OCI-LY1 (cell line): ENCODE data around the gene ELMO3.

ENCODE experiments used
- H2AFZ ChIP-seq: fragments of 200-600 bp; sonication (generic), shearing (Covaris generic); 2 replicates; pipeline ENCODE4 v1.6.0; 2014; ENCODE audit warnings: antibody characterized with exemption, mild to moderate bottlenecking, low read length
- H3F3A ChIP-seq: fragments of 200-600 bp; sonication (generic), shearing (Covaris generic); 2 replicates; pipeline ENCODE4 v1.6.0; 2014; ENCODE audit warnings: mild to moderate bottlenecking, antibody characterized with exemption, low read length, moderate library complexity; ENCODE audit not compliant: insufficient read depth
- H3K27ac ChIP-seq: fragments of 200-600 bp; sonication (generic); 2 replicates; pipeline ENCODE4 v1.5.1; 2014; ENCODE audit warnings: low read length, mixed run types, mild to moderate bottlenecking, low read depth; ENCODE audit not compliant: poor library complexity, severe bottlenecking
- H3K27me3 ChIP-seq: fragments of 200-600 bp; sonication (generic); 2 replicates; pipeline ENCODE4 v1.6.0; 2014; ENCODE audit warnings: antibody characterized with exemption, mild to moderate bottlenecking, low read length, moderate library complexity; ENCODE audit not compliant: insufficient read depth
- H3K36me3 ChIP-seq: fragments of 200-600 bp; sonication (generic); 2 replicates; pipeline ENCODE4 v1.6.1; 2014; ENCODE audit warnings: mild to moderate bottlenecking, antibody characterized with exemption, low read length, moderate library complexity, mixed read lengths; ENCODE audit not compliant: insufficient read depth
- H3K4me1 ChIP-seq: fragments of 200-600 bp; sonication (generic); 2 replicates; pipeline ENCODE4 v1.5.1; 2014; ENCODE audit warnings: mild to moderate bottlenecking, low read length, moderate library complexity; ENCODE audit not compliant: insufficient read depth, severe bottlenecking
- H3K4me2 ChIP-seq: fragments of 200-600 bp; sonication (generic), shearing (Covaris generic); 2 replicates; pipeline ENCODE4 v1.6.1; 2014; ENCODE audit warnings: low read length
- H3K4me3 ChIP-seq: fragments of 200-600 bp; sonication (generic); 2 replicates; pipeline ENCODE4 v1.5.1; 2014; ENCODE audit warnings: low read length, low read depth, mild to moderate bottlenecking, mixed read lengths; ENCODE audit not compliant: poor library complexity, severe bottlenecking
- H3K79me2 ChIP-seq: fragments of 200-600 bp; shearing (Covaris generic); 2 replicates; pipeline ENCODE4 v1.6.1; 2016; ENCODE audit warnings: mixed run types, low read length, mixed read lengths; ENCODE audit not compliant: insufficient read depth
- H3K9ac ChIP-seq: fragments of 200-600 bp; sonication (generic), shearing (Covaris generic); 2 replicates; pipeline ENCODE4 v1.6.1; 2014; ENCODE audit warnings: mild to moderate bottlenecking, low read length, mixed read lengths
- H3K9me2 ChIP-seq: fragments of 200-600 bp; sonication (generic), shearing (Covaris generic); 2 replicates; pipeline ENCODE4 v1.6.1; 2014; ENCODE audit warnings: low read depth, mild to moderate bottlenecking, low read length, mixed read lengths
- H3K9me3 ChIP-seq: fragments of 200-600 bp; shearing (Covaris generic); 2 replicates; pipeline ENCODE4 v1.6.1; 2014; ENCODE audit warnings: low read length, mixed read lengths
- H4K20me1 ChIP-seq: fragments of 200-600 bp; sonication (generic), shearing (Covaris generic); 2 replicates; pipeline ENCODE4 v1.6.0; 2016; ENCODE audit warnings: mild to moderate bottlenecking, low read length; ENCODE audit not compliant: insufficient read depth
- EZH2 ChIP-seq: fragments of 200-600 bp; sonication (generic), shearing (Covaris generic); IDR thresholded peaks from 2 replicates; pipeline ENCODE4 v1.8.0; 2017; ENCODE audit warnings: borderline replicate concordance, mixed run types, mild to moderate bottlenecking, antibody characterized with exemption, low read length, moderate library complexity, mixed read lengths
- TF ChIP-seq, protein P1 (sequence below): fragments of 200-600 bp; sonication (generic), shearing (Covaris generic); IDR thresholded peaks from 2 replicates; pipeline ENCODE4 v1.5.1; 2017; ENCODE audit warnings: mild to moderate bottlenecking, antibody characterized with exemption, low read length, moderate library complexity, mixed read lengths

The ELMO3 gene

DNA sequence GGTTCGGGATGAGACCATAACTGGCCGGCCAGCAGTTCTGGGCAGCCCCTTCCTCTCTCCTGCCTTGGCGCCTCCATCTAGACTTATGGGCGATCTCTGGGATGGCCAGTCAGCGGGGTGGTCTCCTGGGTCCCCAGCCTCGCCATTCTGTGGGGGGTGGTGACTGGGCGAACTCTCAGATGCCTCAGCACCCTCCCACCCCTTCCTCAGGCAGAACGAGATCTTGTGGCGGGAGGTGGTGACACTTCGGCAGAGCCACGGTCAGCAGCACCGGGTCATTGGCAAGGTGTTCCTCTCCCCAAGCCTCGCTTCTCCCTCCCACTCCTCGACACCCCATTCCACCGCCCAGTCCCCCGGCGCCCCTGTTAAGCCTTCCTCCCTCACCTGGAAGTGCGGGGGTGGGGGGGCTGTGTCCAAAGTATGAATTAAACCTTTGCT is 32.8 kb upstream of the ELMO3 start:
- peaks cover 24% of the 10 kb centered on the region for H3K4me1 ChIP-seq
- no peaks in the 10 kb centered on the region for H3K36me3 ChIP-seq
- H2AFZ ChIP-seq, result no peak overlapping the region
- no peak for TF ChIP-seq EZH2
- TF ChIP-seq, protein P1, sequence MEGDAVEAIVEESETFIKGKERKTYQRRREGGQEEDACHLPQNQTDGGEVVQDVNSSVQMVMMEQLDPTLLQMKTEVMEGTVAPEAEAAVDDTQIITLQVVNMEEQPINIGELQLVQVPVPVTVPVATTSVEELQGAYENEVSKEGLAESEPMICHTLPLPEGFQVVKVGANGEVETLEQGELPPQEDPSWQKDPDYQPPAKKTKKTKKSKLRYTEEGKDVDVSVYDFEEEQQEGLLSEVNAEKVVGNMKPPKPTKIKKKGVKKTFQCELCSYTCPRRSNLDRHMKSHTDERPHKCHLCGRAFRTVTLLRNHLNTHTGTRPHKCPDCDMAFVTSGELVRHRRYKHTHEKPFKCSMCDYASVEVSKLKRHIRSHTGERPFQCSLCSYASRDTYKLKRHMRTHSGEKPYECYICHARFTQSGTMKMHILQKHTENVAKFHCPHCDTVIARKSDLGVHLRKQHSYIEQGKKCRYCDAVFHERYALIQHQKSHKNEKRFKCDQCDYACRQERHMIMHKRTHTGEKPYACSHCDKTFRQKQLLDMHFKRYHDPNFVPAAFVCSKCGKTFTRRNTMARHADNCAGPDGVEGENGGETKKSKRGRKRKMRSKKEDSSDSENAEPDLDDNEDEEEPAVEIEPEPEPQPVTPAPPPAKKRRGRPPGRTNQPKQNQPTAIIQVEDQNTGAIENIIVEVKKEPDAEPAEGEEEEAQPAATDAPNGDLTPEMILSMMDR, result no peak
- H3K27me3 ChIP-seq, result no peaks in the 10 kb centered on the region; the same call in 1 of the 2 replicates
- H4K20me1 ChIP-seq, result no peaks in the 10 kb centered on the region
- H3K9ac ChIP-seq, result no peak overlapping the region
- no peaks in the 10 kb centered on the region for H3K9me2 ChIP-seq
- H3K4me2 ChIP-seq, result no peak overlapping the region
- no peaks in the 10 kb centered on the region for H3K79me2 ChIP-seq
- no peaks in the 10 kb centered on the region for H3F3A ChIP-seq
- no peaks in the 10 kb centered on the region for H3K9me3 ChIP-seq
- H3K4me3 ChIP-seq, result no peak overlapping the region
- H3K27ac ChIP-seq, result no peak overlapping the region

DNA sequence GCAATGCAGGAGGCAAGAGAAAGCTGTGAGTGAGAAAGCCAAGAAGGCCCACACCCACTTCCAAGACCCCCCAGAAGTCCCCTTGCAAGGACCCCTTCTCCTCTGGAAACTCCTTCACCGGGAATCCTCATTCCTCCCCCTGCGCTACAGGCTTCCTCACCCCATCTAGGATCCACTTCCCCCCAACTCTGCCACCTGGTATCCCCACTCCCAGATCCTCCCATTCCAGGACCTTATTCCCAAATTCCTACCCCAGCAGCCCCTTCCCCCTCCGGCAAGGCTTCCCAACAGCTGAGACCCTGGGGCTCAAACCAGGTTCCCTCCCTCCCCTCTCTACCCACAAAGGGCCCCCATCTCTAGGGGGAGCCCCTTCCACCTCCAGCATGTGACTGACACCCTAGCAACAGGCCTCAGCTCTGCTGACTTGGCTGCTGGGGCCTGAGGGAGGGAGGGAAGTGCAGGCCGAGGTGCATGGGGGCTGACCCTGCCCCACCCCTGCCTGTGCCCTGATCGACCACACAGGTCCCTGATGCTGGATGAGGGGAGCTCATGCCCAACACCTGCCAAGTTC is 32.2 kb upstream of the ELMO3 start:
- Histone ChIP-seq H3K4me3 (no peak overlapping the region), H2AFZ (no peak overlapping the region), H3K79me2 (no peaks in the 10 kb centered on the region), H3K36me3 (no peaks in the 10 kb centered on the region), H4K20me1 (no peaks in the 10 kb centered on the region), H3K27ac (no peak overlapping the region), H3K9me2 (no peaks in the 10 kb centered on the region), H3K4me1 (peaks cover 24% of the 10 kb centered on the region), H3K9me3 (no peaks in the 10 kb centered on the region), H3K9ac (no peak overlapping the region), H3K4me2 (no peak overlapping the region), H3F3A (no peaks in the 10 kb centered on the region), H3K27me3 (no peaks in the 10 kb centered on the region; the same call in 1 of the 2 replicates)
- TF ChIP-seq, protein P1, result no peak
- TF ChIP-seq EZH2, result no peak

DNA sequence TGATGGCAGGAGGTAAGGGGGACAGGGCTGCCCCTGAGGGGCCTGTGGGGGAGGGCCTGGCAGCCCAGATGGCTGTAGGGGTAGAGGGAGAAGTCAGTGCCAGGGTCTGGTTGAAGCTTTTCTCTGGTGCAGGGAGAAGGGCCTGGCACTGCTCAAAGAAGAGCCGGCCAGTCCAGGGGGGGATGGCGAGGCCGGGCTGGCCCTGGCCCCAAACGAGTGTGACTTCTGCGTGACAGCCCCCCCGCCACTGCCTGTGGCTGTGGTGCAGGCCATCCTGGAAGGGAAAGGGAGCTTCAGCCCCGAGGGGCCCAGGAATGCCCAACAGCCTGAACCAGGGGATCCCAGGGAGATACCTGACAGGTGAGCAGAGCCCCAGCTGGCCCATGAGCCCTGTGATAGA is 31.3 kb upstream of the ELMO3 start:
- Histone ChIP-seq H3K4me2 (no peak overlapping the region), H3K9me3 (no peaks in the 10 kb centered on the region), H3K79me2 (no peaks in the 10 kb centered on the region), H3K27me3 (no peaks in the 10 kb centered on the region; the same call in 1 of the 2 replicates), H3K27ac (no peak overlapping the region), H3F3A (no peaks in the 10 kb centered on the region), H2AFZ (no peak overlapping the region), H3K9me2 (no peaks in the 10 kb centered on the region), H3K36me3 (no peaks in the 10 kb centered on the region), H3K4me3 (no peak overlapping the region), H4K20me1 (no peaks in the 10 kb centered on the region), H3K9ac (no peak overlapping the region), H3K4me1 (peaks cover 24% of the 10 kb centered on the region)
- TF ChIP-seq, protein P1, result no peak
- no peak for TF ChIP-seq EZH2
